HFFc6 (cell line): ENCODE data around the gene UMPS. TPM values are rescaled to one million over a fixed set of nuclear protein-coding genes. Genes with fewer than 3 reads are reported as not detected.
"Not testable (repeated sequence)": the region's sequence is repeated elsewhere in the genome, so short reads cannot be mapped to it uniquely, and the experiment has no call there.

Source experiments
- DNase-seq: peaks from one replicate; pipeline ENCODE4 v3.0.0-alpha.2; 2018
- H3K27ac Mint-ChIP-seq: 2 replicates; pipeline ENCODE4 v1.8.0; 2020; ENCODE audit warnings: mild to moderate bottlenecking, mixed read lengths
- H3K27me3 Mint-ChIP-seq: 2 replicates; pipeline ENCODE4 v1.8.0; 2021; ENCODE audit warnings: mild to moderate bottlenecking, moderate library complexity, mixed read lengths; ENCODE audit not compliant: insufficient read depth
- H3K36me3 Mint-ChIP-seq: 2 replicates; pipeline ENCODE4 v1.8.0; 2021; ENCODE audit warnings: low read depth, mixed read lengths
- H3K4me1 Mint-ChIP-seq: 2 replicates; pipeline ENCODE4 v1.8.0; 2020; ENCODE audit warnings: low read depth, mixed read lengths
- H3K4me3 Mint-ChIP-seq: 2 replicates; pipeline ENCODE4 v1.8.0; 2020; ENCODE audit warnings: mild to moderate bottlenecking, moderate library complexity, mixed read lengths
- H3K9me3 Mint-ChIP-seq: 2 replicates; pipeline ENCODE4 v1.8.0; 2020; ENCODE audit warnings: mild to moderate bottlenecking, mixed read lengths
- total RNA-seq, 6 experiments: library from RNA; stranded (reverse); fragmentation: NEBNext Ultra II Directional; extraction: Animal tissue kit (Norgen Biotek cat#: 25700); gene quantifications; 2 replicates in 1 of 6; 3 replicates in 5 of 6; pipeline ENCODE4 v1.2.3, GENCODE V29; 2021
- TF ChIP-seq, protein P1 (sequence below): fragments of 200-600 bp; sonication (generic); IDR thresholded peaks from 2 replicates; pipeline ENCODE4 v1.5.0; 2021; ENCODE audit warnings: antibody characterized with exemption, mild to moderate bottlenecking

The UMPS gene
- total RNA-seq, 6 experiments from 2014 or later = 25.2 to 39.6 (median 28.4) TPM

DNA sequence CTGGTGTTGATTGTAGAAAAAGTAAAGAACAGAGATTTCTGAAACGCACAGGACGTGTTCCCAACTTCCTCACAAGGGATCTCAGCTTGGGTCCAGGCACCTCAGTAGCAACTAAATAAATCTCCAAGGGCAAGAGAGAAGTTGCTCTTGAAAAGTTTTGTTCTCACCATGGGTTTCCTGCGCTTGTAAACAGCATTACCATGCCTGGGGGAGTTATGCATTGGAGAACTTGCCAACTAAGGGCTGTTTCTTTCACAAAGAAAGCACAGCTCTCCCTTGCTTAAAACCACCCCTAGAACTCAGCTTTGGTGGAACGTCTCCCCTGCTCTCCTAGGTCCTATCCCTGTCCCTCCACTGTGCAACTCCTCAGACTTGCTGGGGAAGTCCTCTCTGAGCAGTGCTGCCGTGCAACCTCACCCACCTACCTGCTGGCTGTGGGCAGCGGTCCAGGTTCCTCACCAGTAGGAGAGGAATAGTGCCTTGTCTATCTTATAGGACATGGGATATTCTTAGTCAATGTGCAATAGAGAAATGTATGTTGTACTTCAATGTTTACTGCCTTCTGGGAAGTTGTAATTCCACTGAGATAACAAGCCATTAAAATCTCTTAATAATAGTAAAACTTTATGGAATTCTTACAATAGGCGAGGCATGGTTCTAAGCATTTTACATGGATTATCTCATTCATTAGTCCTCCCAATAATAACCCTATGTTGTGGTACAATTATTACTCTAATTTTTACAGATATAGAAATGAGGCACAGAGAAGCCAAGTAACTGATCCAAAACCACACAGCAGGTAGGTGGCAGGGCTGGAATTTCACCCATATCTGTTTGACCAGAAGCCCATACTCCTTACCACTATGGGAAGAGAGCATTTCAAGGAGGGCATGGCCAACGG, 51.5 kb downstream of the UMPS start:
- Mint-ChIP-seq H3K9me3 (no peaks in the 10 kb centered on the region), H3K4me3 (peak overlapping the region; percentile 74), H3K27me3 (peaks cover 2% of the 10 kb centered on the region), H3K27ac (peak overlapping the region; percentile 98), H3K36me3 (peaks cover 5% of the 10 kb centered on the region), H3K4me1 (peaks cover 58% of the 10 kb centered on the region)
- TF ChIP-seq, protein P1, sequence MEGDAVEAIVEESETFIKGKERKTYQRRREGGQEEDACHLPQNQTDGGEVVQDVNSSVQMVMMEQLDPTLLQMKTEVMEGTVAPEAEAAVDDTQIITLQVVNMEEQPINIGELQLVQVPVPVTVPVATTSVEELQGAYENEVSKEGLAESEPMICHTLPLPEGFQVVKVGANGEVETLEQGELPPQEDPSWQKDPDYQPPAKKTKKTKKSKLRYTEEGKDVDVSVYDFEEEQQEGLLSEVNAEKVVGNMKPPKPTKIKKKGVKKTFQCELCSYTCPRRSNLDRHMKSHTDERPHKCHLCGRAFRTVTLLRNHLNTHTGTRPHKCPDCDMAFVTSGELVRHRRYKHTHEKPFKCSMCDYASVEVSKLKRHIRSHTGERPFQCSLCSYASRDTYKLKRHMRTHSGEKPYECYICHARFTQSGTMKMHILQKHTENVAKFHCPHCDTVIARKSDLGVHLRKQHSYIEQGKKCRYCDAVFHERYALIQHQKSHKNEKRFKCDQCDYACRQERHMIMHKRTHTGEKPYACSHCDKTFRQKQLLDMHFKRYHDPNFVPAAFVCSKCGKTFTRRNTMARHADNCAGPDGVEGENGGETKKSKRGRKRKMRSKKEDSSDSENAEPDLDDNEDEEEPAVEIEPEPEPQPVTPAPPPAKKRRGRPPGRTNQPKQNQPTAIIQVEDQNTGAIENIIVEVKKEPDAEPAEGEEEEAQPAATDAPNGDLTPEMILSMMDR = no peak
- no peak for DNase-seq

DNA sequence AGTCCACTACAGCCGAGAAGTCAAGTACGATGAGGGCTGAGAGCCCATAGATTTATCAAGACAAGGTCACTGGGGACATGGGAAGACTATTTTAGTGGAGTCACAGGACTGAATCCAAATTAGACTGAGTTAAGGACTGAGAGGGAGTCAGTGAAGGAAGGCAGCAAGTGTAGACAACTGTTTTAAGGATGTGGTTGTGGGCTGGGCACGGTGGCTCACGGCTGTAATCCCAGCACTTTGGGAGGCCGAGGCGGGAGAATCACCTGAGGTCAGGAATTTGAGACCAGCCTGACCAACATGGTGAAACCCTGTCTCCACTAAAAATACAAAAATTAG, 52.1 kb downstream of the UMPS start:
- H3K9me3 Mint-ChIP-seq, DNase-seq, H3K4me3 Mint-ChIP-seq, H3K27me3 Mint-ChIP-seq, H3K36me3 Mint-ChIP-seq: not testable (repeated sequence)
- peak overlapping the region; percentile 98; the same call in 1 of the 2 replicates for H3K27ac Mint-ChIP-seq
- H3K4me1 Mint-ChIP-seq = peaks cover 64% of the 10 kb centered on the region

DNA sequence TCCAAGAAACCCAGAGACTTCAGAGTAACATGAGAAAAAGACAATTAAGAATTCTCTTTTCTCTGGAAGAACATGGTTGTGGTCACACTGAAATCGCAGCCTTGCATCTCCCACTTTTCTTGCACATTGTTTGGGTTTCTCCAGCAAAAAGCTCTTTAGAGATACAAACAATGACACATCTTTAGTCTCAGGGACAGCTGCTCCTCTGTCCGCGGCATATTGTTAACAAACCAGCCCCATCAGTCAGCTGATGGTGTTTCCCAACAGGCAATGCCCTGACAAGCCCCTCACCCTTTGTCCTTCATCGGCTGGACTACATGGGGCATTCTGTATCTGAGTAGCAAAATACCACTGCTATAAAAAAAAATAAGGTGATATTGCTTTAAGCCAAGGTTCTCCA, 53.4 kb downstream of the UMPS start:
- Mint-ChIP-seq H3K27me3 (peaks cover 2% of the 10 kb centered on the region), H3K4me1 (peaks cover 68% of the 10 kb centered on the region)
- DNase-seq = no peak

DNA sequence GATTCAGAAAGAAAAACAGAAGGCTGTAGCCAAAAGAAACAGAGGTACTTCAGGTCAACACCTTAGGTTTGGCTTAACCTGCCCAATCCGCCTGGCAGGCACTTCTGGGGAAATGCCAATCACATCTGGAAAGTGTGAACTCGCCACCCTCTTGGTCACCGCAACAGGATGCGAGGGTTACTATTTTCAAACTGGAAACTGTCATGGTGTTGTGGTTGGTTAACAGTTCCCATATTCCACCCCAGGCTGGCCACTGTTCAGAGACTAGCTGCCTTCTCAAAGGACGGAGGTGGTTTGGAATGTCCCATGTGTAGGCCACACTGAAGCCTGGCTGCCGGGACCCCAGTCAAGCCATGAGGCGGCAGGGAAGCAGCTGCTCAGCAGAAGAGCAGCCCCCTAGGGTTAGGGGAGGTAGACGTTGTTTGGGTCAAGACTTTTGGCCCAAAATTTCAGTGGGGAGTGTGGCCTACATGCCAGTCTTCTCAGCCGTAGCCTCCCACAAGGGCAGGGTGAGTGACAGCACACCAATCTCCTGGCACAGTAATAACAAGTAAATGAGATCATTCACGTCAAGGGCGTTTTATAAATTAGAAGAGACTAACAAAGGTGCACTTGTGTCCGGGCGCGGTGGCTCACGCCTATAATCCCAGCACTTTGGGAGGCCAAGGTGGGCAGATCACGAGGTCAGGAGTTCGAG, 54.6 kb downstream of the UMPS start:
- Mint-ChIP-seq H3K27ac (no peak overlapping the region), H3K4me3 (no peak overlapping the region), H3K9me3 (no peaks in the 10 kb centered on the region), H3K27me3 (peaks cover 2% of the 10 kb centered on the region), H3K36me3 (peaks cover 5% of the 10 kb centered on the region; the same call in 1 of the 2 replicates), H3K4me1 (peaks cover 57% of the 10 kb centered on the region)
- TF ChIP-seq, protein P1 = no peak
- DNase-seq = no peak

More for the DNA sequence above, 53.4 kb downstream of the UMPS start:
- H3K4me3 Mint-ChIP-seq = no peak overlapping the region
- TF ChIP-seq, protein P1 = no peak
- H3K36me3 Mint-ChIP-seq = peaks cover 5% of the 10 kb centered on the region; the same call in 1 of the 2 replicates
- H3K9me3 Mint-ChIP-seq = no peaks in the 10 kb centered on the region
- H3K27ac Mint-ChIP-seq = no peak overlapping the region

DNA sequence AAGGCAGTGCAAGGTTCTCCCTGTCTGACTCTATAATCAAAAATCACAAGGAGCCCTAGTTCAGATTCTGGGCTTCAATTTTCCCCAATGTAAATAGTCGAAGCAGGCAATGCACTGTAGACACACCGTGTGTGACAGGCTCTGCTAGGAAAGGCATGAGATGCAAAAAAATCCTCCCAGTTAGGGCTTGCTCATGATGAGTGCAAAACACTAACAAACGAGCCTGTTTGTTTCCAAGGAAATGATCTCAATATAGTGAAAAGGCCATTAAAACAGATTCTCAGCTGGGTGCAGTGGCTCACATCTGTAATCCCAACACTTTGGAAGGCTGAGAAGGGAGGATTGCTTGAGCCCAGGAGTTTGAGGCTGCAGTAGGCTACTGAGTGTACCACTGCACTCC, 55.7 kb downstream of the UMPS start:
- H3K9me3 Mint-ChIP-seq = no peaks in the 10 kb centered on the region

More for the DNA sequence above, 55.7 kb downstream of the UMPS start:
- Mint-ChIP-seq H3K4me3 (no peak overlapping the region), H3K4me1 (peaks cover 53% of the 10 kb centered on the region), H3K27ac (peak overlapping the region; percentile 71; the same call in 1 of the 2 replicates), H3K27me3 (peaks cover 2% of the 10 kb centered on the region), H3K36me3 (peaks cover 5% of the 10 kb centered on the region; the same call in 1 of the 2 replicates)
- no peak for DNase-seq
- TF ChIP-seq, protein P1 = no peak
